MM.1S (cell line): ENCODE results near the gene NRG3.

Experiments used
- DNase-seq: peaks from one replicate; pipeline ENCODE4 v3.0.0-alpha.2; 2015
- H2AFZ ChIP-seq: fragments of 300-600 bp; sonication (generic); 2 replicates; pipeline ENCODE4 v1.6.0; 2016; ENCODE audit warnings: antibody characterized with exemption, low read length
- H3F3A ChIP-seq: fragments of 300-600 bp; sonication (generic); 2 replicates; pipeline ENCODE4 v1.6.1; 2016; ENCODE audit warnings: mild to moderate bottlenecking, antibody characterized with exemption, low read length, moderate library complexity, mixed read lengths; ENCODE audit not compliant: insufficient read depth
- H3K27ac ChIP-seq: fragments of 300-600 bp; sonication (generic); 2 replicates; pipeline ENCODE4 v1.5.1; 2016; ENCODE audit warnings: mild to moderate bottlenecking, low read length
- H3K27me3 ChIP-seq: fragments of 300-600 bp; sonication (generic); replicated peaks from 2 replicates; pipeline ENCODE4 v1.6.0; 2016; ENCODE audit warnings: low read length; ENCODE audit not compliant: insufficient read depth
- H3K36me3 ChIP-seq: fragments of 300-600 bp; sonication (generic); replicated peaks from 2 replicates; pipeline ENCODE4 v1.6.1; 2016; ENCODE audit warnings: mild to moderate bottlenecking, low read length, mixed read lengths; ENCODE audit not compliant: insufficient read depth
- H3K4me1 ChIP-seq: fragments of 300-600 bp; sonication (generic); 2 replicates; pipeline ENCODE4 v1.6.1; 2016; ENCODE audit warnings: low read length, mixed read lengths
- H3K4me2 ChIP-seq: fragments of 300-600 bp; sonication (generic); 2 replicates; pipeline ENCODE4 v1.6.0; 2016; ENCODE audit warnings: low read depth, low read length
- H3K4me3 ChIP-seq: fragments of 300-600 bp; sonication (generic); 2 replicates; pipeline ENCODE4 v1.5.1; 2016; ENCODE audit warnings: low read length, mixed read lengths
- H3K79me2 ChIP-seq: fragments of 300-600 bp; sonication (generic); 2 replicates; pipeline ENCODE4 v1.6.1; 2016; ENCODE audit warnings: mixed run types, low read length, mixed read lengths
- H3K9ac ChIP-seq: fragments of 300-600 bp; sonication (generic); 2 replicates; pipeline ENCODE4 v1.6.1; 2016; ENCODE audit warnings: low read length, mixed read lengths
- H3K9me2 ChIP-seq: fragments of 300-600 bp; sonication (generic); replicated peaks from 2 replicates; pipeline ENCODE4 v1.6.1; 2016; ENCODE audit warnings: mild to moderate bottlenecking, low read length, mixed read lengths; ENCODE audit not compliant: insufficient read depth
- H3K9me3 ChIP-seq: fragments of 300-600 bp; sonication (generic); replicated peaks from 2 replicates; pipeline ENCODE4 v1.6.1; 2016; ENCODE audit warnings: mild to moderate bottlenecking, low read length, mixed read lengths; ENCODE audit not compliant: insufficient read depth
- H4K20me1 ChIP-seq: fragments of 300-600 bp; sonication (generic); 2 replicates; pipeline ENCODE4 v1.6.1; 2016; ENCODE audit warnings: mild to moderate bottlenecking, low read length, moderate library complexity, mixed read lengths; ENCODE audit not compliant: insufficient read depth
- EZH2 ChIP-seq: fragments of 300-600 bp; sonication (generic); optimal IDR thresholded peaks from 2 replicates; pipeline ENCODE3; 2017; ENCODE audit warnings: low read depth, mild to moderate bottlenecking, antibody characterized with exemption, low read length, mixed read lengths
- EZH2phosphoT487 ChIP-seq: fragments of 300-600 bp; sonication (generic); IDR thresholded peaks from 2 replicates; pipeline ENCODE4 v1.6.1; 2018; ENCODE audit warnings: antibody characterized with exemption, low read length
- TF ChIP-seq, protein P1 (sequence below): fragments of 300-600 bp; sonication (generic); IDR thresholded peaks from 2 replicates; pipeline ENCODE4 v1.5.1; 2016; ENCODE audit warnings: antibody characterized with exemption, low read length, mixed read lengths

Gene NRG3

DNA sequence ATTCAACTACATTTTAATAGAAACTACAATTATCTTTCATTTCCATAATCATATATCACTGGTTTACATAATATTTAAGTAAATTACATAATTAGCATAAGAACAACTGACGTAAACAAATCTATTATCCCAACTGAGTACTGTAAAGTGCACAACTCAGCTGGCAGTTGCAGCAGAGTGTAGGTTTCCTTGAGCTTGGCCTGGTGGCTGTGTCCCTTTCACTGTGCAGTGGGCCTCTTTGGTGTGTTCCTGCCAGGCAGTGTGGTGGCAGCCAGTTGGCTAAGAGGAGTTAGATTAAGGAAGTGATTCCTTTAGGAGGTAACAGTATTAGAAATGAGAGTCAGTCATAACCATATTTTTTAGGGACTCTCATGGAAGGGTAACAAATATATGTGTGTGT, 7.0 kb downstream of the NRG3 start:
- H3K9ac ChIP-seq, result no peak overlapping the region
- H3K4me3 ChIP-seq, result no peak overlapping the region
- no peak overlapping the region for H3K27ac ChIP-seq
- H3K36me3 ChIP-seq, result no peaks in the 10 kb centered on the region
- no peaks in the 10 kb centered on the region for H3K27me3 ChIP-seq
- H3K9me2 ChIP-seq, result no peaks in the 10 kb centered on the region
- TF ChIP-seq, protein P1, sequence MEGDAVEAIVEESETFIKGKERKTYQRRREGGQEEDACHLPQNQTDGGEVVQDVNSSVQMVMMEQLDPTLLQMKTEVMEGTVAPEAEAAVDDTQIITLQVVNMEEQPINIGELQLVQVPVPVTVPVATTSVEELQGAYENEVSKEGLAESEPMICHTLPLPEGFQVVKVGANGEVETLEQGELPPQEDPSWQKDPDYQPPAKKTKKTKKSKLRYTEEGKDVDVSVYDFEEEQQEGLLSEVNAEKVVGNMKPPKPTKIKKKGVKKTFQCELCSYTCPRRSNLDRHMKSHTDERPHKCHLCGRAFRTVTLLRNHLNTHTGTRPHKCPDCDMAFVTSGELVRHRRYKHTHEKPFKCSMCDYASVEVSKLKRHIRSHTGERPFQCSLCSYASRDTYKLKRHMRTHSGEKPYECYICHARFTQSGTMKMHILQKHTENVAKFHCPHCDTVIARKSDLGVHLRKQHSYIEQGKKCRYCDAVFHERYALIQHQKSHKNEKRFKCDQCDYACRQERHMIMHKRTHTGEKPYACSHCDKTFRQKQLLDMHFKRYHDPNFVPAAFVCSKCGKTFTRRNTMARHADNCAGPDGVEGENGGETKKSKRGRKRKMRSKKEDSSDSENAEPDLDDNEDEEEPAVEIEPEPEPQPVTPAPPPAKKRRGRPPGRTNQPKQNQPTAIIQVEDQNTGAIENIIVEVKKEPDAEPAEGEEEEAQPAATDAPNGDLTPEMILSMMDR, result no peak
- TF ChIP-seq EZH2phosphoT487, result no peak
- no peaks in the 10 kb centered on the region; the same call in 1 of the 2 replicates for H4K20me1 ChIP-seq
- no peak overlapping the region for H2AFZ ChIP-seq
- 0 out of 2 replicates have a peak, but pooled peaks cover 5% of the 10 kb centered on the region for H3K4me1 ChIP-seq
- H3K9me3 ChIP-seq, result no peaks in the 10 kb centered on the region
- no peak for DNase-seq
- no peak overlapping the region for H3K4me2 ChIP-seq
- peaks cover 61% of the 10 kb centered on the region for H3K79me2 ChIP-seq
- H3F3A ChIP-seq, result no peaks in the 10 kb centered on the region

DNA sequence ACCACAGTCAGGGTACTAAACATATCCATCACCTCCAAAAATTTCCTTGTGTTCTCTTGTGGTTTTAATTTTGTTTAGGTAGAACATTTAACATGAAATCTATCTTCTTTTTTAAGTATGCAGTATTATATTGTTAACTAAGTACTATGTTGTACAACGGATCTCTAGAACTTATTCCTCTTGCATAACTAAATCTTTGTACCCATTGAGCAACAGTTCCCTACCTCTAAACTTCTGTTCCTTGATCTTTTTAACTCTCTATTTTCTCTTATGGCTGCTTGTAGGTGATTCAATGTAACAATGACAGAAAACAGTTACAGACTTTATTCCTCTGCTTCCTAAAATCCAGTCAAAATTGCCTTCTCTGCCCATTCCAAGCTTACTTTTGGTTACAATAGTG, 9.9 kb downstream of the NRG3 start:
- H3K9me2 ChIP-seq, result no peaks in the 10 kb centered on the region
- no peak overlapping the region for H2AFZ ChIP-seq
- H3K27ac ChIP-seq, result no peak overlapping the region
- no peaks in the 10 kb centered on the region for H4K20me1 ChIP-seq
- DNase-seq, result no peak
- no peak overlapping the region for H3K4me2 ChIP-seq
- H3K27me3 ChIP-seq, result no peaks in the 10 kb centered on the region
- no peaks in the 10 kb centered on the region for H3F3A ChIP-seq
- H3K9ac ChIP-seq, result no peak overlapping the region
- no peaks in the 10 kb centered on the region for H3K9me3 ChIP-seq
- peaks cover 44% of the 10 kb centered on the region for H3K79me2 ChIP-seq
- no peaks in the 10 kb centered on the region for H3K4me1 ChIP-seq
- no peaks in the 10 kb centered on the region for H3K36me3 ChIP-seq
- H3K4me3 ChIP-seq, result no peak overlapping the region
- TF ChIP-seq EZH2phosphoT487 (no peak), EZH2 (no peak)
- TF ChIP-seq, protein P1, result no peak

DNA sequence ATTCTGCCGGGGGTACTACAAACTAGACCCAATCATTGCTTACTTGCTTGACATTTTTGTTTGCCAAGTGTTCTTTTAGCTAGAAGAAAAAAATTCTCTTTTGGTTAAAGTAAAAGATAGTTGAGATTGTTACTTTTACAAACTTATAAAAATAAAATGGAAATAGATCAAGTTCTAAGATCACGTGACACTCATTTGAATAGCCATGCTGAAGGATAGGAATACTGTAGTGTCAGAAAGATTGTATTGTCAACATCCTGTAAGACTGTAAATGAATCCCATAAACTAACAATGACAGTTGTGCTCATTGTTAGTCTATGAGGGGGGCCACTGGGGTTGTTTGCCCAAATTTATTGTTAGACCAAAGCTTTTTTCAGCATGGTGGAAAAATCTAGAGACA, 10.5 kb downstream of the NRG3 start:
- no peaks in the 10 kb centered on the region for H3K9me2 ChIP-seq
- H3K4me2 ChIP-seq, result no peak overlapping the region
- peaks cover 38% of the 10 kb centered on the region for H3K79me2 ChIP-seq
- no peaks in the 10 kb centered on the region for H3K36me3 ChIP-seq
- H3F3A ChIP-seq, result no peaks in the 10 kb centered on the region
- H3K9me3 ChIP-seq, result no peaks in the 10 kb centered on the region
- H3K27ac ChIP-seq, result no peak overlapping the region
- DNase-seq, result no peak
- H2AFZ ChIP-seq, result no peak overlapping the region
- H4K20me1 ChIP-seq, result no peaks in the 10 kb centered on the region
- H3K4me1 ChIP-seq, result no peaks in the 10 kb centered on the region
- no peak overlapping the region for H3K9ac ChIP-seq
- TF ChIP-seq EZH2phosphoT487 (no peak), EZH2 (no peak)
- TF ChIP-seq, protein P1, result no peak
- no peaks in the 10 kb centered on the region for H3K27me3 ChIP-seq
- no peak overlapping the region for H3K4me3 ChIP-seq
